Choroid plexus epithelial cell (primary cell): ENCODE results near the gene SPAAR.

Experiments used
- DNase-seq: peaks from one replicate; pipeline ENCODE4 v3.0.0-alpha.2; 2010; ENCODE audit warnings: low read depth
- H3K4me3 ChIP-seq: 2 replicates; pipeline ENCODE4 v1.5.1; 2011; ENCODE audit warnings: low read depth, mild to moderate bottlenecking, control low read depth, low read length, moderate library complexity
- TF ChIP-seq, protein P1 (sequence below): conservative IDR thresholded peaks from 2 replicates; pipeline ENCODE4 v1.5.1; 2011; ENCODE audit warnings: low read depth, mild to moderate bottlenecking, control low read depth, inconsistent platforms, low read length, moderate library complexity

SPAAR gene

DNA sequence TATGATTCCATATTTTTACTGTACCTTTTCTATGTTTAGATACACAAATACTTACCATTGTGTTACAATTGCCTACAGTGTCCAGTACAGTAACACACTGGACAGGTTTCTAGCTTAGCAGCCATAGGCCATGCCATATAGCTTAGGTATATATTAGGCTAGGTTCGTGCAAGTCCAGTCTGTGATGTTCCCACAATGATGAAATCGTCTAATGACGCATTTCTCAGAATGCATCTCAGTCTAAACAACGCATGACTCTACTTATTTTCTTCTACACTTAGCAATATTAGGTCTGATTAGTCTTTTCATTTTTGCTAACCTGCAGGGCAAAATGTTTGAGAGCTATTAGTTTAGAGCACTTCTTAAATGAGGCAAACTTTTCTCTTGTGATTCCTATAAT lies 26.0 kb downstream of the SPAAR start:
- no peak overlapping the region for H3K4me3 ChIP-seq
- TF ChIP-seq, protein P1, sequence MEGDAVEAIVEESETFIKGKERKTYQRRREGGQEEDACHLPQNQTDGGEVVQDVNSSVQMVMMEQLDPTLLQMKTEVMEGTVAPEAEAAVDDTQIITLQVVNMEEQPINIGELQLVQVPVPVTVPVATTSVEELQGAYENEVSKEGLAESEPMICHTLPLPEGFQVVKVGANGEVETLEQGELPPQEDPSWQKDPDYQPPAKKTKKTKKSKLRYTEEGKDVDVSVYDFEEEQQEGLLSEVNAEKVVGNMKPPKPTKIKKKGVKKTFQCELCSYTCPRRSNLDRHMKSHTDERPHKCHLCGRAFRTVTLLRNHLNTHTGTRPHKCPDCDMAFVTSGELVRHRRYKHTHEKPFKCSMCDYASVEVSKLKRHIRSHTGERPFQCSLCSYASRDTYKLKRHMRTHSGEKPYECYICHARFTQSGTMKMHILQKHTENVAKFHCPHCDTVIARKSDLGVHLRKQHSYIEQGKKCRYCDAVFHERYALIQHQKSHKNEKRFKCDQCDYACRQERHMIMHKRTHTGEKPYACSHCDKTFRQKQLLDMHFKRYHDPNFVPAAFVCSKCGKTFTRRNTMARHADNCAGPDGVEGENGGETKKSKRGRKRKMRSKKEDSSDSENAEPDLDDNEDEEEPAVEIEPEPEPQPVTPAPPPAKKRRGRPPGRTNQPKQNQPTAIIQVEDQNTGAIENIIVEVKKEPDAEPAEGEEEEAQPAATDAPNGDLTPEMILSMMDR = no peak
- DNase-seq = no peak

DNA sequence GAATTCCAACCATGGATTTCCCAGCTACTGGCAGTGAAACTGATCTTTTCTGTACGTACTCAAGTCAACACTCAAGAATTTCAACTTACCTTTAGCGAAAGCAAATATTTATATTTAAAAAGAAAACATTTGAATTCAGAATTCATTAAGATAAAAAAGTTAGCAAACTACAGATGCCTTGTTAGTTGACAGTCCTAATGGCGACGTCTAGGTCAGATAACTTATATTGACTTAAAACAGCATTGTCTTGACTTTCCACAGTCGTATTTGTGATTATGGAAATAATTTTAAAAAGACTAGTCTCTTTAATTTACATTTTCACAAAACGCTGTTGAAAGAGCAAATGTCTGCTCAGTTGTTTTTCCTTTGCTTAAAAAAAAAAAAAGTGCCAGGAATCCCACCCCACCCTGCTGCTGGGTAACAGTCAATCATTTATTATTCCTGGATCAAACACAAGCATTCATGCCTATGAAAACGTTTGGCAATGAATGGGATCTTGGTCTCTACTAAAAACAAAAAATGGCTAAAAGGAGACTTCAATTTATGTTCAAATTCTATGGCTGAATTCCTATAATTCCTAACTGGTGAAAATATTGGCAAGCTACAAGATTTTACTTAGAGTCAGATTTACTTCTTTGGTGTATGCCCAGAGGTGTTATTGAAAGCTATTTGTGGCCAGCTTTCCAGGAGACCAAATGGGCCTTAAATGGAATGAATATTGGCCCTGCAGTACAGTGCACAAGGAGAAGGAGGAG lies 26.6 kb downstream of the SPAAR start:
- peak; percentile 59 for DNase-seq
- H3K4me3 ChIP-seq = no peak overlapping the region
- TF ChIP-seq, protein P1 = no peak

DNA sequence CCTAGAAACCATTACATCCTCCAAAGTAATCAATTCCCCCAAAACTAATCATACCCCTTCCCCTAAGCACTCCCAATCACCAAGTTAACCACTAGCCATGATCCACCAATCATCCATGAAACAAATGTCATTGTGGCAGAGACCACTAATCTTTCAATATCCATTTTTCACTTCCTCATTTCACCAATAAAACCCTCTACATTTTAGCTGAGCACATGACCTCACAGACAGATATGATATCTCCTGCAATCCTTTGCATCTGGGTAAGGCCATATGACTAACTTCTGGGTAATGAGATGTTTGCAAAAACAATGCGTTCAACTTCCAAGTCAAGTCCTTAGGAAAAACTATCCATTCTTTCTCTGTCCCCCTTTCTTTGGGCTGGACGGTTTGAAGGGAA lies 27.9 kb downstream of the SPAAR start:
- H3K4me3 ChIP-seq = no peak overlapping the region
- peak; percentile 46 for DNase-seq
- TF ChIP-seq, protein P1 = no peak

DNA sequence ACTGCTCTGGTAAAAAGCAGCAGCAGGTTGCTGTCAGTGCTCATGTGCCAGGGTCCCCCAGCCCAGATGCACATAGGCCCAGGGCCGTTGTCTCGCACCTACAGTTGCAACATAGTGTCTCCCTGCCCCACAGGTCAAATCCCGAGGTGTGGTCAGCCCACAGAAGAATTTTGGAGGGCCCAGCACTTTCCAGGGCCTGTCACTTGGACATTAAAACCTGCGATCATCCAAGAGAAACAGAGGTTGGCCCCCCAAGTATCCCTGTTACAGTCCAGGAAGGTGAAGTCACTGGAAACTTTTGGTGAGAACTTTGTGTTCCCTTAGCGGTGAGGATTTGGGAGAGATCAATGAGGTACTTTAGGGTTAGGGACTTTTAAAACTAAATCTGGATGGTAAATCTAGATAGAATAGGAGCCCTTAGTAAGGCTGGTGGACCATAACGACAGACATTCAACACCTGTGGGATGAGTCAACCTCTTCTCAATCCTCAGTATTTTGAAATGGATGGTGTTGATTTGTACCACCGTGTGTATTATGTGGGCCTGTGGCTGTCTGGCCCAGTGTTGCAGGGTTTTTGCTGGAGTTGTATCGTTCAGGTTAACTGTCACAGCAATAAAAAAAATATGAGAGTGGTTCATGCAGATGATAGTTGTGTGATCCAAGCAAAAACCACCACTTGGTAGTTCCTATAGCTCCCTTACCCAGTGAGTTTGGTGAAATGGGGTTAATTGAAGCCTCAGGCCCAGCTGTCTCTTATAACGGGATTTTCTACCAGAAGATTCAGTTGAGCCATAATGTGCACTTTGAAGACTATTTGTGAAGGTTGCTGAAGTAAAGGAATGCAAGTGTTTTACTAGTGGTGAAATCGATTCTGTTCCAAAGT lies 29.4 kb downstream of the SPAAR start:
- TF ChIP-seq, protein P1 = no peak
- no peak for DNase-seq
- no peak overlapping the region for H3K4me3 ChIP-seq

DNA sequence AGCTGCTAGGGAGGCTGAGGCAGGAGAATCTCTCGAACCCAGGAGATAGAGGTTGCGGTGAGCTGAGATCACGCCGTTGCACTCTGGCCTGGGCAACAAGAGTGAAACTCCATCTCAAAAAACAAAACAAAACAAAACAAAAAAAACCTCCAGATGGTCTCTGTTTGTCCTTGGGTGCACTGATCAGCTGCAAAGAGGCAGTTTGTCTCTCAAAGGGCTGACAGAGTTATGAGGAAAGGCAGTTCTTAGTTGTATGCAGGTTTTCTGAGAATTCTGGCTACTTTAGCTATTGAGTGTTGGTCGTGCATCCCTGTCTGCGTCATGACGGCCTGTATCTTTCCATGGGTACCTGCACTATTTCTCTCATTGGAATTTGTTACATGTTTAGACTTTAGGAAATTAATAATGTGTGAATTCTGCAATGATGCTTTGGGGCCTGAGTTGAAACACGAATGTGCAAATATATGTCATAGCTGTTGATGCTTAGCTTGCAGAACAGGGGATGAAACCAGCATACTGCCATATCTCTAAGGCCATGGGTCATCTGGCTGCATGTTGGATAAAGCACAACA lies 30.5 kb downstream of the SPAAR start:
- TF ChIP-seq, protein P1 = no peak
- no peak overlapping the region for H3K4me3 ChIP-seq
- no peak for DNase-seq

DNA sequence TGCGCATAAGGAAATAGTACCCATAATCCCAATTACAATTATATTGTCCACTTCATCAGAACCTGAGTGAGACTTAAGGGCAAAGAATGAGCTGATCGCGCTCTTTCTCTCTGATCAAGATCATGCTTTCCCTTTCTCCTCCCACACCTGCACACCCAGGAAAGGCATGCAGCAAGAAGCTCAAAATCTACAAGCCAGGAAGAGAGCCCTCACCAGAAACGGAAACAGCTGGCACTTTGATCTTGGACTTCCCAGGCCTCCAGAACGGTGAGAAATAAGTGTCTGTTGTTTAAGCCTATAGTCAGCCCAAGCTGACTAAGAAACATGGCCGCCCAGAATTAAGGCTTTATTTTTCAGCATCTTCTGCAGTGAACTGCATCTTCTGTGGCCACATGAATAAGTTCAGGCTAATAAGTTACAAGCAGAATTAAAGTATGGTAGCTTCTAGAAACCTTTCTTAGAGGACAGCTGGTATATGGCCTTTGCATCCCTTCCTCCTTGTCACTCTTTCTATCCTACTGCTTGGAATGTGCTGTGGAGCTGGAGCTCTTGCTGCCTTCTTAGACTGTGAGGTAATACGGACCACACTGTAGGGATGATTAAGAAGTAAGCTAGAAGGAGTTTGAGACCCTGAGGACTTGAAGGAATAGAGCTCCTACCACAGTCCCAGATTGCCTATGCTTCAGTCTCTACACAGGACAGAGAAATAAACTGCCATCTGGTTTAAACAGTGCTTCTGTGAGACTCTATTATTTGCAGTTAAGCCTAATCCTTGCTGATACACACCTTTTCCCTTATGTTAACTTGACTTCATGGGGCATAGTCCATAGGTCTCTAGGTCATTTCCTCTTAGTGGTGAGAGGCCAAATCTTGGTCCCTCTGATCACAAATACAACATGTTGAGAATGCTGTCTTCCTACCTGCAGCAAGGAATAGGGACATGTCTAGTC lies 31.4 kb downstream of the SPAAR start:
- no peak for DNase-seq
- TF ChIP-seq, protein P1 = no peak
- no peak overlapping the region for H3K4me3 ChIP-seq
